GM19395 (cell line): Measurements from ENCODE around the gene ZC3H15.
"Not testable (repeated sequence)": the region's sequence is repeated elsewhere in the genome, so short reads cannot be mapped to it uniquely, and the experiment has no call there.

Experiments
- ATAC-seq: cut with Tn5 transposase; IDR thresholded peaks from one replicate; pipeline ENCODE4 v1.9.1; 2021; ENCODE audit warnings: mild to moderate bottlenecking, moderate library complexity; ENCODE audit not compliant: unreplicated experiment

ZC3H15 gene

GRCh38 chr2:186493564-186494085 lies 7.6 kb downstream of the ZC3H15 start:
- no peak for ATAC-seq

GRCh38 chr2:186496401-186496800 lies 10.3 kb downstream of the ZC3H15 start:
- no peak for ATAC-seq

DNA sequence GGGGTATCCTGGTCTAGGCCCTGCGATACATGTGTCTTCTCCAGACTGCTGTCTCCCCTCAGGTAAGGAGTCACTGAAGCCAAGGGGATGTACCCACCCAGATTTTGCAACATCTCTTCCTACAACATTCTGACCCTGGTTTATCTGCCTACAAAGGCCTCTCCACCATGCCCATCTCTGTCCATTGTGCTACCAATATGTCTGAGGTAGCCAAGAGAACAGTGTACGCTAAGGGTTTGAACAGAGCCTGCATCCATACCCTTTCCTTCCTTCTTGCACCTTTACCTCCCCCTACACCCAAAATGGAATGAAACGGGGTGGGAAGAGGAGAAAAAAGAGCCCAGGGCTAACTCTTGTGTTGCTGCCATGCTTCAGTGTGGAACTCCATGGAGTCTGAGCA lies 11.9 kb downstream of the ZC3H15 start:
- ATAC-seq: no peak

DNA sequence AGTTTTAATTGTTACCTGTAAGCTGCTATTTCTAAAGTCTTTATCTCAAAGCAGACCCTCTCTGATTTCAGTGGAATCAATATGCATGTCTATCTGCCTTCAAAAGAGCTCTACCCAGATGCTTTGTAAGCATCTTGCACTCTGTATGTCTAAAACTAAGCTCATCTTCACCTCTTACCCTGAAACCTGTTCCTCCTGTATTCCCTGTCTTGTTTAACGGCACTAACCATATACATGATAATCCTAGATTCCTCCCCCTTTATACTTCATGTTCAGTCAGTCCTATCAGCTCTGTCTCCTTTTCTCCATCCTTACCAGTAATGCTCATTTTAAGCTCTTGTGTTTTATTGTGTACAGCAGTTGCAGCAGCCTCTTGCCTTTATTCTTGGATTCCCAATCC lies 12.8 kb downstream of the ZC3H15 start:
- ATAC-seq: no peak

- peak; percentile 66 for ATAC-seq
These were observed 18.0 kb downstream of the ZC3H15 start for GRCh38 chr2:186503827-186504606.

DNA sequence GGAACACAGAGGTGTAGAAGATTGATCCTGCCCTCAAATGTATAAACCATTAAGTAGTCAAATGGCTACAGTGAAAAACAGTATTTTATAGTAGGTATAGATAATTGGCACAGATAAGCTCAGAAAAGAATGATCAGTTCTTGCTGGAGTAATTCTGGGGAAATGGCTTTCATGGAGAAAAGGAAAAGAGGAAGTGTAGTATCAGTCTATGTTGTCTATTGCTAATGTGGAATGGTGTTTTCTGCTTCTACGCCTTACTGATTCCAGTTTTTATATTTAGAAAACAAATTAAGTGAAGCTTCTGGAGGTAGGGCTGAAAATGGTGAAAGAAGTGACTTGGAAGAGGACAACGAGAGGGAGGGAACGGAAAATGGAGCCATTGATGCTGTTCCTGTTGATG lies 22.2 kb downstream of the ZC3H15 start:
- ATAC-seq: no peak

DNA sequence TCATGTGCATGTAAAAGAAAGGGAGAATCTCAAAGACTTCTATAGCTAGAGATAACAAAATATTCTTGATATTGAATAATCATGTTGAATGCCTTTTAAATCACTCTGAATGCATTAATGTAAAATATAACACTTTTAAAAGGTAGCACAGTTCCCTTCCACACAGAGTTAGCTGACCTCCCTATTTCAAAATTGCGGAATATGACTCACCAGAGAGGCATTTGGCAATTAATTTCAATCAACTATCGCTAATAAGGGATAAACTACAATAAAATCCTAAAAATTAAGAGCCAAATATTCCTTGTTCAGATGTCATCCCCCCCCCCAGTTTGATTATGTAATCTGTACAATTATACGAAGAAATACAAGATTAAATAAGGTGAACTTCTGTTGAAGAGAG lies 29.3 kb downstream of the ZC3H15 start:
- no peak for ATAC-seq

DNA sequence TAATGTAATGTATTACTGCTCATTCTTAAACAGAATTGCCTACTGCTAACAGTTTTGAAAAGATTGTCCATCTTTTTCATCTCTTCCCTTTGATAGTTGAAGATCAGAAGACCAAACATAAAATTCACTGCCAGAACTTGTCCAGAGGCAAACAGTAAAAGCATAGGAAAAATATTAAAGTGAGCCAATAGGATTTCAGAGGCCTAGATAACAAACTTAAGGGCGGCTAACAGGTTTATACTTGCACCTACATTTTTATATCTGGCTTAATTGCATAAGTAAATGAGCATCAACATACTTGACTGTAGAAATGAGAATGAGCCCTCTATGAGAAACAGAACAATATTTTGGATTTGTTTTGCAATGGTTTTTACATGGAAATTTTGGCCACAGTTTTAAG lies 30.3 kb downstream of the ZC3H15 start:
- ATAC-seq: no peak

DNA sequence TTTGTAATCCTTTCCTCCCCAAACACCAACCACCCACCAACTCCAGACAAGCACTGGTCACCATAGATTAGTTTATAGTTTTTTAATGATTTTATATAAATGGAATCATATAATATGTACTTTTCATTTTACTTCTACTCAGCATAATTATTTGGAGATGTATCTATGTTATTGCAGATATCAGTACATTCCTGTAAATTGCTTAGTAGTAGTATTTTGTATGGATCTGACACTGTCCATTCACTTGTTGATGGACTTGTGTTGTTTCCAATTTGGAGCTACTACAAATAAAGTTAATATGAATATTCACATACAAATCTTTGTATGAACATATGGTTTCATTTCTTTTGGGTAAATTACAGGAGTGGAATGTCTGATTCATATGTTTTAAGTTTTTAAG lies 31.0 kb downstream of the ZC3H15 start:
- ATAC-seq: no peak

GRCh38 chr2:186518291-186518690 lies 32.2 kb downstream of the ZC3H15 start:
- no peak for ATAC-seq

DNA sequence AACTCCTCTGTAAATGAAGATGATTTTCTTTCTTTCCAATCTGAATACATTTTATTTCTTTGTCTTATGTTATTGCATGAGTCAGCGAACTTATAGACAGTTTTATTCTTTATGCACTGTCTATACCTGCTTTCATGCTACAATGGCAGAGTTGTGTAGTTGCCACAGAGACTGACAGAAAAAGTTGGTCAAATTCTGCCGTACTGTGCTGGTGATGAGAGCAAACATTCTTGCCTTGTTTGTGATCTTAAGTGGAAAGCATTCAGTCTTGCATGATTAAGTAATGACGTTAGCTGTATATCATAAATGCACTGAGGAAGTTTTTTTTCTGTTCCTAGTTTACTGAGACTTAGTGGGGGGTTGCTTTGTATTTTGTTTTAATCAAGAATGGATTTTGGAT lies 32.9 kb downstream of the ZC3H15 start:
- ATAC-seq: no peak

DNA sequence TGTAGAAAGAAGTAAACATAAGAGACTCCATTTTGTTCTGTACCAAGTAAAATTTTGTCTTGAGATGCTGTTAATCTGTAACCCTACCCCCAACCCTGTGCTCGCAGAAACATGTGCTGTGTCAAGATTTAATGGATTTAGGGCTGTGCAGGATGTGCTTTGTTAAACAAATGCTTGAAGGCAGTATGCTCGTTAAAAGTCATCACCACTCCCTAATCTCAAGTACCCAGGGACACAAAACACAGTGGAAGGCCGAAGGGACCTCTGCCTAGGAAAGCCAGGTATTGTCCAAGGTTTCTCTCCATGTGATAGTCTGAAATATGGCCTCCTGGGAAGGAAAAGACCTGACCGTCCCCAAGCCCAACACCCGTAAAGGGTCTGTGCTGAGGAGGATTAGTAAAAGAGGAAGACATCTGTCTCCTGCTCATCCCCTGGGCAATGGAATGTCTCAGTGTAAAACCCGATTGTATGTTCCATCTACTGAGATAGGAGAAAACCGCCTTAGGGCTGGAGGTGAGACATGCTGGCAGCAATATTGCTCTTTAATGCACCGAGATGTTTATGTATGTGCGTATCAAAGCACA lies 35.6 kb downstream of the ZC3H15 start:
- ATAC-seq: not testable (repeated sequence)

GRCh38 chr2:186522450-186522849 lies 36.4 kb downstream of the ZC3H15 start:
- ATAC-seq: no peak

DNA sequence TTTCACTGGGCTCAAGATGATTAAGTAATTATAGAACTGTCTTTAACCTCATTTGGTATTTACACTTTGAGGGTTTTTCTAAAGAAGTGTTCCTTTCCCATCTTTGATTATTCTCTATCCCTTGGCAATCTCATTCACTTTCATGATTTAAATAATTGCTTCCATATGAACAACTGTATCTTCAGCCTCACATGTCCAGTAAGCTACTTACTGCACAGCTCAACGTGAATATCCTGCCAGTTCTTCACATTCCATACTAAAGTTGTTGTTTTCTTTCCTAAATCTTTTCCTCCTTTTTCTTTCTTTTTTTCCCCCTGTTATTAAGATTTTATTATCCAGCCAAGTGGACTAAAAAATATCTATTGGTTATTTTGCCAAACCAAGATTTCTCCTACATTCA lies 37.7 kb downstream of the ZC3H15 start:
- no peak for ATAC-seq

DNA sequence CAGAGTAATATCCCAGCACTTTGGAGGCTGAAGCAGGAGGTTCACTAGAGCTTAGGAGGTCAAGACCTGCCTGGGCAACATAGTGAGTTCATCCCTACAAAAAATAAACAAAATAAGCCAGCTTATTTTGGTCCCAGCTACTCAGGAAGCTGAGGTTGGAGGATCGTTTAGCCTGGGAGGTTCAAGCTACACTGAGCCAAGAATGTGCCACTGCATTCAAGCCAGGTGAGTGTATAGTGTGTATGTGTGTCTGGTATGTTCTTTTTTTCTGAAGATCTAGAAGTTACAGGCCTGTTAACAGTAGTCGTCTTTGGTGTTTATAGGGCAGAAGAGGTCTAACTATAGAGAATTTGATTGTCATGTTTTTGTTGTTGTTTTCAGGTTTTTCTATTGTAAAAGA lies 40.2 kb downstream of the ZC3H15 start:
- ATAC-seq: no peak

DNA sequence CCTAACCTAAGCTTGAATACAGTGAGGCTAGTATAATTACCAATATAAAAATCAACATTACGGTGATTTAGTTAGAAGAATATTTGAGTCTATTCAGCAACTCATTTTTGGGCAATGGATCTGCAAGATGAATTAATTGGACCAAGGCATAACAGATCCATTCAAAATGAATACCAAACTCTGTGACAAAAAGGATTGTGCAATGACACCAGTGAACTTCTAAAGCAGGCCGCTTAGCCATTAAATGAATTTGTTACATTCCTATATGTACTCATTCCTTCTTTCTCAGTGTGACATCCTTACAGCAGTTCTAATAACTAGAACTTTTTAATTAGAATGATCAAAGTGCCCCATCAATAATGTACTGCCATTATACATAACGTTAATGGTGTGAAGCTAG lies 44.3 kb downstream of the ZC3H15 start:
- no peak for ATAC-seq

DNA sequence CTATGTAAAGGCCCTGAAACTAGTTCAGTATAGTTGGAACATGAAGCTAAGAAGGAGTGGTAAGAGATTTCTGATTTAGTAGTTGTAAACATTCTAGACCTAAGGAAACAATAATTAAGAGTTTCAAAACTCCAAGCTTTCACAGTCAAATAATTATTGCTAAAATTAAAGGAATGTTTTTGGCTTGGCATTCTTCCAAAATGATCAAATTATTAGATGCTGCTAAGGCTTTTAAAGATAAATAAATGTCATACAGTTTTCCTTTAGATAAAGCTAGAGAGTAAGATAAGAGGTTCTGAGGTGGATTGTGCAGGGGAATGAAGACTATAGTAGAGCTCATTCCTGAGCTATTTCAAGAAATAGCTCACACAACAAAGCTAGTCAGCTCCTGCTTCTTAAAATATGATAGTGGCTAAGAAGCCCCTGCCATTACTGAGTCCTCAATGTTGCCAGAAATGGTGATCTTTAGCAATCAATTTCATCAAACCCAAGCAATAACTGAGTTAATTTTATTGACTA lies 45.3 kb downstream of the ZC3H15 start:
- ATAC-seq: no peak

DNA sequence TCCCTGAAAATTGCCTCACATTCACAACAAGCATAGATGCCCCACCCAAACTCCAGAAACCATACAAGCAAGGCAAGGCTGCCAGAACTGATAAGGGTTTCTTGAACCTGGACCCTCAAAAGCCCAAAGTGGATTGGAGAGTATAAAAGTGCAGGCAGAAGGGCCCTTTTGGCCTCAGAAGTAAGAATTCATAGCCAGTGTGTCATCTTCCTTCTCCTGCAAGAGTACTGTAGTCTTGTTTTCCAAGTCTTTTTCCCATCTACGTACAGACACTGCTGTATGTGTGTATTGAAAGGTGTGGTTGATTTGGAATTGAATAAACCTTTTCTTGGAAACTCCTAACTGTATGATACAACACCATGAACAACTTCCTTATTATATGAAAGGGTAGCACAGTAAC lies 46.8 kb downstream of the ZC3H15 start:
- ATAC-seq: no peak

DNA sequence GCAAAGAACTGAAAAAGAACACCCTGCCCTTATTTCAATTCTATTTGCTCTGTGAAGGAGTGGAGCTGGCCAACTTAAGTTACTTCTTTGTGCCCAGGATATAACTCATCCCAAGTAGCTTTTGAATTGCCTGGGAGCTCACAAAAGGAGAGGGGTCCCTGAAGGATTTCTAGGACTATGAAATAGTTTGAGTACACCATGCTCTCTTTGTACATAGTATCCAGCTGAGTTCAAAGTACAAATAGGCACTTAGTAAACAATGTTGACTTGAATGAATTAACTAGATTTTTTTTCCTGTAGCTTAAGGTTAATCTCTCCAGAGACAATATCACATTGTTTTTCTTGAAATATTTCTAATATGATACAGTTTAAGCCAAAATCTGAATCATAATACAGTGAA lies 47.7 kb downstream of the ZC3H15 start:
- ATAC-seq: no peak

DNA sequence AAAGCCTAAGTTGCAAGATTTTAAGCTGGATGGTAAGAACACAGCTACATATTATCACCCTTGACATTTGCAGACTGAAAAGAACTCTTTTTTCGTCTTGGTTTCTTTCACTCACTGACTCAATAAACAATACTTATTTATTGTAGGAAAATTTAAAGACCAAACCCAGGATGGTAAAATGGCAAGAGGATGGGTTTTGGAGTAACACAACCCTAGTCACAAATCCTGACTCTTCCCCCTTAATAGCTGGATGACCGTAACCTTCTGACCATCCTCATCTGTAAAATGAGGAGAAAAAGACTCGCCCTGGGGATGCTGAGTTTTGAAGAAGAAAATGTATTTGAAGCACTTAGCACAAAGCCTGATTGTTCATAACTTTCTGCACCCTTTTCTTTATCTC lies 48.3 kb downstream of the ZC3H15 start:
- ATAC-seq: no peak

GRCh38 chr2:186535861-186536260 lies 49.8 kb downstream of the ZC3H15 start:
- ATAC-seq: no peak

- ATAC-seq: no peak
These were observed 51.0 kb downstream of the ZC3H15 start for GRCh38 chr2:186537019-186537418.
